ENCODE data around the gene TTC21A.

- TF ChIP-seq POLR2AphosphoS5 (IDR thresholded peaks at IDR 0.05), result peak; percentile 61 to 84 (median 70)
- TF ChIP-seq, protein P1, sequence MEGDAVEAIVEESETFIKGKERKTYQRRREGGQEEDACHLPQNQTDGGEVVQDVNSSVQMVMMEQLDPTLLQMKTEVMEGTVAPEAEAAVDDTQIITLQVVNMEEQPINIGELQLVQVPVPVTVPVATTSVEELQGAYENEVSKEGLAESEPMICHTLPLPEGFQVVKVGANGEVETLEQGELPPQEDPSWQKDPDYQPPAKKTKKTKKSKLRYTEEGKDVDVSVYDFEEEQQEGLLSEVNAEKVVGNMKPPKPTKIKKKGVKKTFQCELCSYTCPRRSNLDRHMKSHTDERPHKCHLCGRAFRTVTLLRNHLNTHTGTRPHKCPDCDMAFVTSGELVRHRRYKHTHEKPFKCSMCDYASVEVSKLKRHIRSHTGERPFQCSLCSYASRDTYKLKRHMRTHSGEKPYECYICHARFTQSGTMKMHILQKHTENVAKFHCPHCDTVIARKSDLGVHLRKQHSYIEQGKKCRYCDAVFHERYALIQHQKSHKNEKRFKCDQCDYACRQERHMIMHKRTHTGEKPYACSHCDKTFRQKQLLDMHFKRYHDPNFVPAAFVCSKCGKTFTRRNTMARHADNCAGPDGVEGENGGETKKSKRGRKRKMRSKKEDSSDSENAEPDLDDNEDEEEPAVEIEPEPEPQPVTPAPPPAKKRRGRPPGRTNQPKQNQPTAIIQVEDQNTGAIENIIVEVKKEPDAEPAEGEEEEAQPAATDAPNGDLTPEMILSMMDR (IDR thresholded peaks at IDR 0.05), result no peak
- no peak for TF ChIP-seq POLR2A (IDR thresholded peaks at IDR 0.05)
These were observed 33.9 kb downstream of the TTC21A start for GRCh38 chr3:39141171-39141995.

All from breast epithelium (tissue), 3 donors.